Left forelimb (tissue), 1 donor: ENCODE data around the gene PLEK.

Experiments used
- DNase-seq: peaks from one replicate; pipeline ENCODE4 v3.0.0-alpha.2; 2018; ENCODE audit warnings: low spot score

The PLEK gene

GRCh38 chr2:68416081-68416675, 51.1 kb downstream of the PLEK start:
- no peak for DNase-seq

- DNase-seq: no peak
Measured at GRCh38 chr2:68417926-68418325, 52.8 kb downstream of the PLEK start.

GRCh38 chr2:68418419-68418818, 53.3 kb downstream of the PLEK start:
- DNase-seq: no peak

GRCh38 chr2:68418855-68419254, 53.8 kb downstream of the PLEK start:
- DNase-seq: no peak

- DNase-seq: no peak
Measured at GRCh38 chr2:68420254-68420910, 55.3 kb downstream of the PLEK start.

GRCh38 chr2:68423966-68424650, 59.0 kb downstream of the PLEK start:
- DNase-seq: no peak

GRCh38 chr2:68425503-68425902, 60.4 kb downstream of the PLEK start:
- DNase-seq: no peak

- no peak for DNase-seq
Measured at GRCh38 chr2:68426446-68426845, 61.4 kb downstream of the PLEK start.

GRCh38 chr2:68426848-68427579, 61.9 kb downstream of the PLEK start:
- DNase-seq: no peak

- no peak for DNase-seq
Measured at GRCh38 chr2:68428126-68428525, 63.0 kb downstream of the PLEK start.

- no peak for DNase-seq
Measured at GRCh38 chr2:68428746-68429145, 63.7 kb downstream of the PLEK start.

- DNase-seq: no peak
Measured at GRCh38 chr2:68429311-68429826, 64.3 kb downstream of the PLEK start.

- no peak for DNase-seq
Measured at GRCh38 chr2:68431316-68431972, 66.4 kb downstream of the PLEK start.

- no peak for DNase-seq
Measured at GRCh38 chr2:68432696-68433658, 67.9 kb downstream of the PLEK start.

- no peak for DNase-seq
Measured at GRCh38 chr2:68434981-68435380, 69.9 kb downstream of the PLEK start.

GRCh38 chr2:68435615-68436014, 70.5 kb downstream of the PLEK start:
- no peak for DNase-seq

GRCh38 chr2:68436270-68436669, 71.2 kb downstream of the PLEK start:
- no peak for DNase-seq

GRCh38 chr2:68438455-68439303, 73.6 kb downstream of the PLEK start:
- no peak for DNase-seq

- DNase-seq: no peak
Measured at GRCh38 chr2:68441179-68441993, 76.3 kb downstream of the PLEK start.
